ENCODE measurements around the gene WIZ.
A peak's percentile ranks its signal among the peaks of the same experiment; 100 is the strongest.

The WIZ gene

GRCh38 chr19:15466851-15467733, 17.3 kb upstream of the WIZ start:
- FAIRE-seq: no peak

GRCh38 chr19:15464394-15465385, 14.9 kb upstream of the WIZ start, which contains the start of gene RASAL3:
RASAL3 (minus strand) TSS chr19:15464544; CDS start chr19:15464358, 186 bp downstream.
- FAIRE-seq: no peak

GRCh38 chr19:15463861-15464371, 14.2 kb upstream of the WIZ start:
- no peak for FAIRE-seq

GRCh38 chr19:15461694-15462093, 11.9 kb upstream of the WIZ start:
- no peak for FAIRE-seq

- FAIRE-seq: no peak
Observed at GRCh38 chr19:15457701-15458484, 8.1 kb upstream of the WIZ start.

- FAIRE-seq: no peak
Observed at GRCh38 chr19:15456871-15457700, 7.3 kb upstream of the WIZ start.

GRCh38 chr19:15456441-15456840, 6.7 kb upstream of the WIZ start:
- no peak for FAIRE-seq

GRCh38 chr19:15455996-15456395, 6.2 kb upstream of the WIZ start:
- no peak for FAIRE-seq

- FAIRE-seq: no peak
Observed at GRCh38 chr19:15453906-15454860, 4.4 kb upstream of the WIZ start.

GRCh38 chr19:15453091-15453578, 3.4 kb upstream of the WIZ start:
- no peak for FAIRE-seq

GRCh38 chr19:15452111-15453047, 2.6 kb upstream of the WIZ start:
- FAIRE-seq: peak; percentile 96

- FAIRE-seq: no peak
Observed at GRCh38 chr19:15450528-15450890, 753 bp upstream of the WIZ start.

- FAIRE-seq: peak; percentile 96
Observed at GRCh38 chr19:15448778-15449619, 757 bp downstream of the WIZ start.

- FAIRE-seq: no peak
Observed at GRCh38 chr19:15448044-15448777, 1.5 kb downstream of the WIZ start.

GRCh38 chr19:15447057-15447456, 2.7 kb downstream of the WIZ start:
- no peak for FAIRE-seq

GRCh38 chr19:15445807-15446376, 3.9 kb downstream of the WIZ start:
- no peak for FAIRE-seq

- no peak for FAIRE-seq
Observed at GRCh38 chr19:15445227-15445605, 4.5 kb downstream of the WIZ start.

Data from G401.6 (cell line).